Panc1 (cell line): ENCODE results near the gene NACAD. TPM values are rescaled to one million over a fixed set of nuclear protein-coding genes. Genes with fewer than 3 reads are reported as not detected.

ENCODE experiments used
- ATAC-seq: fragments of 200-7000 bp; cut with Tn5 transposase; 2 replicates; pipeline ENCODE4 v1.9.1; 2020; ENCODE audit warnings: mild to moderate bottlenecking, moderate library complexity
- BruUV-seq: library from RNA; stranded (reverse); fragments of 400-500 nt; replicated peaks from 2 replicates; lab custom pipeline; 2021; lab: Mats Ljungman, UMichigan
- CTCF ChIA-PET: fragments of 300-600 bp; sonication (Branson Sonifier 250); formaldehyde crosslinking; loops from one replicate; lab custom pipeline; 2022; ENCODE audit warnings: antibody characterized with exemption; lab: Charles Lee
- POLR2A ChIA-PET: fragments of 300-600 bp; sonication (Branson Sonifier 250); formaldehyde crosslinking; loops from one replicate; lab custom pipeline; 2022; ENCODE audit warnings: antibody characterized with exemption; lab: Charles Lee
- DNase-seq: peaks from one replicate; pipeline ENCODE4 v3.0.0-alpha.2; 2010; ENCODE audit warnings: low read depth, low spot score
- H3K27ac ChIP-seq: 2 replicates; pipeline ENCODE4 v1.5.1; 2011; ENCODE audit warnings: mild to moderate bottlenecking, low read length, inconsistent platforms
- H3K27me3 ChIP-seq: fragments of 200-500 bp; sonication (Bioruptor generic); 2 replicates; pipeline ENCODE4 v1.6.0; 2014; ENCODE audit warnings: low read length, inconsistent platforms; ENCODE audit not compliant: control insufficient read depth, insufficient read depth
- H3K36me3 ChIP-seq: fragments of 200-500 bp; sonication (Bioruptor generic); 2 replicates; pipeline ENCODE4 v1.5.1; 2014; ENCODE audit warnings: inconsistent platforms, mild to moderate bottlenecking, low read length, moderate library complexity; ENCODE audit not compliant: control insufficient read depth, insufficient read depth
- H3K4me1 ChIP-seq: 2 replicates; pipeline ENCODE4 v1.5.1; 2011; ENCODE audit warnings: inconsistent platforms, mild to moderate bottlenecking, low read length, moderate library complexity; ENCODE audit not compliant: control insufficient read depth, insufficient read depth
- H3K4me3 ChIP-seq, 2 experiments: 2 replicates each; pipeline ENCODE4 v1.5.1; 2011 to 2012; ENCODE audit warnings: low read depth in 2 of 2, low read length in 2 of 2, mild to moderate bottlenecking in 2 of 2, inconsistent platforms in 1 of 2, moderate library complexity in 1 of 2
- H3K9me3 ChIP-seq: fragments of 200-500 bp; sonication (Bioruptor generic); 2 replicates; pipeline ENCODE4 v1.5.1; 2014; ENCODE audit warnings: low read depth, mild to moderate bottlenecking, inconsistent platforms, low read length, moderate library complexity; ENCODE audit not compliant: control insufficient read depth, insufficient read depth
- POLR2AphosphoS5 ChIP-seq: IDR thresholded peaks from 2 replicates; pipeline ENCODE4 v1.6.1; 2012; ENCODE audit warnings: mild to moderate bottlenecking, low read depth, low read length, moderate library complexity
- SIN3A ChIP-seq: IDR thresholded peaks from 2 replicates; pipeline ENCODE4 v1.6.1; 2012; ENCODE audit warnings: low read depth, mild to moderate bottlenecking, low read length, moderate library complexity, borderline replicate concordance; ENCODE audit not compliant: insufficient read depth
- TCF7L2 ChIP-seq: IDR thresholded peaks from 2 replicates; pipeline ENCODE4 v1.6.1; 2011; ENCODE audit warnings: mild to moderate bottlenecking, low read depth, low read length, inconsistent platforms
- in situ Hi-C: cut with HindIII; loops from 2 replicates; pipeline ENCODE4 v1.10.0; 2016; ENCODE audit warnings: low sequenced_read_pairs, low pct_unique_long_range_greater_than_20kb
- intact Hi-C: fragments of 100-400 bp; cut with micrococcal nuclease; formaldehyde crosslinking; loops from one replicate; pipeline ENCODE4 v1.10.0; 2022; ENCODE audit not compliant: unreplicated experiment
- total RNA-seq: library from RNA; stranded (reverse); gene quantifications from one replicate; pipeline ENCODE4 v1.2.1, GENCODE V29; 2021; ENCODE audit not compliant: unreplicated experiment
- TF ChIP-seq, protein P1 (sequence below), 2 experiments: IDR thresholded peaks; 2 replicates each; pipeline ENCODE4 v1.6.1; 2011 to 2012; ENCODE audit warnings: low read depth in 2 of 2, control low read depth in 1 of 2, low read length in 1 of 2, mild to moderate bottlenecking in 1 of 2, moderate library complexity in 1 of 2; ENCODE audit not compliant: insufficient read depth in 1 of 2
- TF ChIP-seq, protein P2 (sequence below): fragments of 450-650 bp; IDR thresholded peaks from 2 replicates; pipeline ENCODE4 v1.5.1; 2017; ENCODE audit warnings: mild to moderate bottlenecking

Gene NACAD
- total RNA-seq, 1 experiment from 2014 or later: 5.3 TPM

DNA sequence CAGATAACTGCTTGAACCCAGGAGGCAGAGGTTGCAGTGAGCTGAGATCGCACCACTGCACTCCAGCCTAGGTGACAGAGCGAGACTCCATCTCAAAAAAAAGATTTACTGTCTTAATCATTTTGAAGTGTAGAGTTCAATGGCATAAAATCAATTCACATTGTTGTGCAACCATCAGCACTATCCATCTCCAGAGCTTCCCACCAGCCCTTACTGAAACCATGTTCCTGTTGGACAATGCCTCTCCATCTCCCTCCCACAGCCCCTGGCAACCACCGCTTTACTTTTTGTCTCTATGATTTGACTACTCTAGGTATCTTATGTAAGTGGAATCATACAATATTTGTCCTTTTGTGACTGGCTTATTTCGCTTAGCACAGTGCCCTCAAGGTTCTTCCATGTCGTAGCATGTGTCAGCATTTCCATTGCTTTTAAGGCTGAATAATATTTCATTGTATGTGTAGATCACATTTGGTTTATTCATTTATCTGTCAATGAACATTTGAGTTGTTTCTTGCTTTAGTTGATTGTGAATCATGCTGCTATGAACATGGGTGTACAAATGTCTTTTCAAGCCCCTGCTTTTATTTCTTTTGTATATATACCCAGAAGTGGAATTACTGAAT lies 33.1 kb downstream of the NACAD start:
- BruUV-seq: no TSS peak
- POLR2A ChIA-PET: no interaction called here

DNA sequence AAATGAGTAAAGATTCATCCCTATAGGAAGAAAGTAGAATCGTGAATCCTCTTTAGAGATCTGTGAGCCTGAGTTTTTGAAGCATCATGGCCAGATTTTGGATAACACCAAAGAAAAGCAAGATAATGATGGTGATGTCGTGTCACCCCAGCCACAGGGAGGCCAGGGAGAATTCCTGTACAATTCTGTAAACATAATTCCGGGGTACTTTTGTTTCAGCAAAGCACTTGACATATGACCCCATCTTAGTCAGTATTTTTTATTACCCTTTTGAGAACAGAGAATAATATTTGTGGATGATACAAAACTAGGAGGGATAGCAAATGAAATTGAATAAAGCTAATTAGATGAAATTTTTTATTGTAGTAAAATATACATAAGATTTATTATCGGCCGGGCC lies 33.8 kb downstream of the NACAD start:
- TF ChIP-seq, protein P1, sequence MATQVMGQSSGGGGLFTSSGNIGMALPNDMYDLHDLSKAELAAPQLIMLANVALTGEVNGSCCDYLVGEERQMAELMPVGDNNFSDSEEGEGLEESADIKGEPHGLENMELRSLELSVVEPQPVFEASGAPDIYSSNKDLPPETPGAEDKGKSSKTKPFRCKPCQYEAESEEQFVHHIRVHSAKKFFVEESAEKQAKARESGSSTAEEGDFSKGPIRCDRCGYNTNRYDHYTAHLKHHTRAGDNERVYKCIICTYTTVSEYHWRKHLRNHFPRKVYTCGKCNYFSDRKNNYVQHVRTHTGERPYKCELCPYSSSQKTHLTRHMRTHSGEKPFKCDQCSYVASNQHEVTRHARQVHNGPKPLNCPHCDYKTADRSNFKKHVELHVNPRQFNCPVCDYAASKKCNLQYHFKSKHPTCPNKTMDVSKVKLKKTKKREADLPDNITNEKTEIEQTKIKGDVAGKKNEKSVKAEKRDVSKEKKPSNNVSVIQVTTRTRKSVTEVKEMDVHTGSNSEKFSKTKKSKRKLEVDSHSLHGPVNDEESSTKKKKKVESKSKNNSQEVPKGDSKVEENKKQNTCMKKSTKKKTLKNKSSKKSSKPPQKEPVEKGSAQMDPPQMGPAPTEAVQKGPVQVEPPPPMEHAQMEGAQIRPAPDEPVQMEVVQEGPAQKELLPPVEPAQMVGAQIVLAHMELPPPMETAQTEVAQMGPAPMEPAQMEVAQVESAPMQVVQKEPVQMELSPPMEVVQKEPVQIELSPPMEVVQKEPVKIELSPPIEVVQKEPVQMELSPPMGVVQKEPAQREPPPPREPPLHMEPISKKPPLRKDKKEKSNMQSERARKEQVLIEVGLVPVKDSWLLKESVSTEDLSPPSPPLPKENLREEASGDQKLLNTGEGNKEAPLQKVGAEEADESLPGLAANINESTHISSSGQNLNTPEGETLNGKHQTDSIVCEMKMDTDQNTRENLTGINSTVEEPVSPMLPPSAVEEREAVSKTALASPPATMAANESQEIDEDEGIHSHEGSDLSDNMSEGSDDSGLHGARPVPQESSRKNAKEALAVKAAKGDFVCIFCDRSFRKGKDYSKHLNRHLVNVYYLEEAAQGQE (IDR thresholded peaks at IDR 0.05; ENCODE audit: insufficient read depth in 1 of 2, low read depth in 2 of 2, low read length in 1 of 2): no peak
- no peak for TF ChIP-seq SIN3A
- TF ChIP-seq, protein P2, sequence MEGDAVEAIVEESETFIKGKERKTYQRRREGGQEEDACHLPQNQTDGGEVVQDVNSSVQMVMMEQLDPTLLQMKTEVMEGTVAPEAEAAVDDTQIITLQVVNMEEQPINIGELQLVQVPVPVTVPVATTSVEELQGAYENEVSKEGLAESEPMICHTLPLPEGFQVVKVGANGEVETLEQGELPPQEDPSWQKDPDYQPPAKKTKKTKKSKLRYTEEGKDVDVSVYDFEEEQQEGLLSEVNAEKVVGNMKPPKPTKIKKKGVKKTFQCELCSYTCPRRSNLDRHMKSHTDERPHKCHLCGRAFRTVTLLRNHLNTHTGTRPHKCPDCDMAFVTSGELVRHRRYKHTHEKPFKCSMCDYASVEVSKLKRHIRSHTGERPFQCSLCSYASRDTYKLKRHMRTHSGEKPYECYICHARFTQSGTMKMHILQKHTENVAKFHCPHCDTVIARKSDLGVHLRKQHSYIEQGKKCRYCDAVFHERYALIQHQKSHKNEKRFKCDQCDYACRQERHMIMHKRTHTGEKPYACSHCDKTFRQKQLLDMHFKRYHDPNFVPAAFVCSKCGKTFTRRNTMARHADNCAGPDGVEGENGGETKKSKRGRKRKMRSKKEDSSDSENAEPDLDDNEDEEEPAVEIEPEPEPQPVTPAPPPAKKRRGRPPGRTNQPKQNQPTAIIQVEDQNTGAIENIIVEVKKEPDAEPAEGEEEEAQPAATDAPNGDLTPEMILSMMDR: no peak
- TF ChIP-seq TCF7L2: no peak
- no peak for TF ChIP-seq POLR2AphosphoS5
- H3K4me3 ChIP-seq: no peak overlapping the region
- H3K27me3 ChIP-seq: no peaks in the 10 kb centered on the region
- intact Hi-C loops: no loop called here
- ChIA-PET POLR2A (no interaction called here), CTCF (no interaction called here)
- no peak for ATAC-seq
- no peaks in the 10 kb centered on the region for H3K9me3 ChIP-seq
- no peaks in the 10 kb centered on the region for H3K36me3 ChIP-seq
- in situ Hi-C loops: no loop called here
- no peak for DNase-seq
- BruUV-seq: no TSS peak
- no peak overlapping the region for H3K27ac ChIP-seq
- H3K4me1 ChIP-seq: no peaks in the 10 kb centered on the region

More for the DNA sequence above, 33.1 kb downstream of the NACAD start:
- Histone ChIP-seq H3K4me3 (no peak overlapping the region), H3K9me3 (no peaks in the 10 kb centered on the region), H3K4me1 (no peaks in the 10 kb centered on the region), H3K36me3 (no peaks in the 10 kb centered on the region), H3K27me3 (no peaks in the 10 kb centered on the region), H3K27ac (no peak overlapping the region)
- no peak for DNase-seq
- ATAC-seq: no peak
- in situ Hi-C loops: no loop called here
- TF ChIP-seq POLR2AphosphoS5 (no peak), SIN3A (no peak), TCF7L2 (no peak)
- TF ChIP-seq, protein P1 (IDR thresholded peaks at IDR 0.05; ENCODE audit: insufficient read depth in 1 of 2, low read depth in 2 of 2, low read length in 1 of 2): no peak
- TF ChIP-seq, protein P2: no peak
- intact Hi-C loops: no loop called here
- CTCF ChIA-PET: no interaction called here
